ENCODE measurements around the gene ZNF862.
"Not testable (repeated sequence)": the region's sequence is repeated elsewhere in the genome, so short reads cannot be mapped to it uniquely, and the experiment has no call there.

The ZNF862 gene

DNA sequence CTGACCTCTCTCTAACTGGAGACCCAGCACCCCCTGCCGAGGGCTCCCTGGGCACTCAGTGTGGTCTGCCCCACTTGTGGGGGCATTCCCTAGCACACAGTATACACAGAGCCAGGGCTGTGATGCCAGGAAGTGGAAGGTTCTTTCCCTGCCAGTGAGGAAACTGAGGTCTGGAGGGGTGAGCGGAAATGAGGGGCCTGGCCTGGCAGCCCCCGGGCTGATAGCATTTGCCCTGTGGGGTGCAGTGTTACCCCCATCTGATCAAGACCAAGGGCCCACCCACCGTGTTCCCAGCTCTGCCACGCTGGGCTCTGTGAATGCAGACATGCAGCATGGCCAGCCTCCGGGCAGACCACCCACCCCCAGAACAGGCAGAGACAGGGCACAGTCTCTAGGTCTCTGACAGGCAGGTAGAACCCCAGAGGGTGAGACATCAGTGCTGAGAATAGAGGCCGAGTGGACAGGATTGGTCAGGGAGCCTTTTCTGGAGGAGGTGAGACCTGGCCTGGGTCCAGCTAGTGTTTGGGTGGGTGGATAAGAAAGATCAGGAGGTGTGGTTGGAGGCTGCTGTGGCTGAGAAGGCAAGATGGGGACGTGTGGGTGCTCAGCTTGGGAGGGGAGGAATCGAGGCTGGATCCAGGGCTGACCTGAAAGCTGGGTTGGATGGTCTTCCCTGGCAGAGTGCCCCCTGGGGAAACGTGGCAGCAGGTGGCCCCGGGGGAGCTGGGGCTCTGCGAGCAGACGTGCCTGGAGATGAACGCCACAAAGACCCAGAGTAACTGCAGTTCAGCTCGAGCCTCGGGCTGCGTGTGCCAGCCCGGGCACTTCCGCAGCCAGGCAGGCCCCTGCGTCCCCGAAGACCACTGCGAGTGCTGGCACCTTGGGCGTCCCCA, 10.8 kb upstream of the ZNF862 start:
- H3K27me3 ChIP-seq (ENCODE audit: insufficient read depth, low read length) = no peaks in the 10 kb centered on the region; the same call in 1 of the 2 replicates
- H3K4me1 ChIP-seq (ENCODE audit: insufficient read depth, low read length) = no peaks in the 10 kb centered on the region
- H3K9me3 ChIP-seq (ENCODE audit: insufficient read depth, low read depth, low read length) = peaks cover 14% of the 10 kb centered on the region
- no peaks in the 10 kb centered on the region for H3K36me3 ChIP-seq (ENCODE audit: insufficient read depth, low read depth, low read length)
- H3K4me3 ChIP-seq (ENCODE audit: low read length) = no peak overlapping the region
- H3K9ac ChIP-seq (ENCODE audit: low read depth, low read length) = no peak overlapping the region
- no peak overlapping the region for H3K27ac ChIP-seq (ENCODE audit: low read length)

DNA sequence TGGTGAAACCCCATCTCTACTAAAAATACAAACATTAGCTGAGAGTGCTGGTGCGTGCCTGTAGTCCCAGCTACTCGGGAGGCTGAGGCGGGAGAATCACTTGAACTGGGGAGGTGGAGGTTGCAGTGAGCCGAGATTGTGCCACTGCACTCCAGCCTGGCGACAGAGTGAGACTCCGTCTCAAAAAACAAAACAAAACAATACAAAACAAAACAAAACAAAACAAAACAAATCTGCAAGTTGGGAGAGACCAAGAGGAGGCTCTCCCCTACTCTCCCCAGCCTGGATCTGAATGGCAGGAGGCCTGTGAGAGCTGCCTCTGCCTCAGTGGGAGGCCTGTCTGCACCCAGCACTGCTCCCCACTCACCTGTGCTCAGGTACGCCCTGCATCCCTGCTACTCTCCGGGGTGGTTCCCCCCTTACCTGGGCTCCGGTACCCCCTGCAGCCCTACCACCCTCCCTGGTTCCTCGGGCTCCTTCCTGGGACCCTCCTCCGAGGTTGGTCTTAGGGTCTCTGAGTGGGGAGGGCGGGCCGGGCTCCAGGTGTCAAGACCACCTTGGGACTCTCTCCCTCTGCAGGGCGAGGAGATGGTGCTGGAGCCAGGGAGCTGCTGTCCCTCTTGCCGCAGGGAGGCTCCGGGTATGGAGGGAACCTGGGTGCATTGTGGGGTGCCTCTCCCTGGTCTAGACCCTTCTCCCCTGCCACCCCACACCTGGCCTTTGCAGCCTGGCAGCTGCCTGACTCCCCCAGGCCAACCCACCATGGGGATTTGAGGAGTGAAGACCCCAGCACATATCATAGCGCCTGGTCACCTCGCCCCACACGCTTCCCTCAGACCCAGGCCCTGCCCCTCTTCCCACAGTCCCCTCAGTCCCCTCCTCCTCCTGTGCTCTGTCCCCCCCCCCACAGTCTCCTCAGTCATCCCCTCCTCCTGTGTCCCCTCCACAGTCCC, 9.5 kb upstream of the ZNF862 start:
- Histone ChIP-seq H3K27me3 (ENCODE audit: insufficient read depth, low read length) (no peaks in the 10 kb centered on the region; the same call in 1 of the 2 replicates), H3K27ac (ENCODE audit: low read length) (no peak overlapping the region), H3K36me3 (ENCODE audit: insufficient read depth, low read depth, low read length) (no peaks in the 10 kb centered on the region), H3K4me1 (ENCODE audit: insufficient read depth, low read length) (no peaks in the 10 kb centered on the region), H3K4me3 (ENCODE audit: low read length) (no peak overlapping the region), H3K9me3 (ENCODE audit: insufficient read depth, low read depth, low read length) (peaks cover 8% of the 10 kb centered on the region; the same call in 1 of the 2 replicates), H3K9ac (ENCODE audit: low read depth, low read length) (no peak overlapping the region)

DNA sequence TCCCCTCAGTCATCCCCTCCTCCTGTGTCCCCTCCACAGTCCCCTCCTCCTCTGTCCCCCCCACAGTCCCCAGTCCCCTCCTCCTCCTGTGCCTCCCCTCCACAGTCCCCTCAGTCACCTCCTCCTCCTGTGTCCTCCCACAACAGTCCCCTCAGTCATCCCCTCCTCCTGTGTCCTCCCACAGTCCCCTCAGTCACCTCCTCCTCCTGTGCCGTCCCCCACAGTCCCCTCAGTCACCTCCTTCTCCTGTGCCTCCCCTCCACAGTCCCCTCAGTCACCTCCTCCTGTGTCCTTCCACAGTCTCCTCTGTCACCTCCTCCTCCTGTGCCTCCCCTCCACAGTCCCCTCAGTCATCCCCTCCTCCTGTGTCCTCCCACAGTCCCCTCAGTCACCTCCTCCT, 7.6 kb upstream of the ZNF862 start:
- H3K27ac ChIP-seq (ENCODE audit: low read length); H3K27me3 ChIP-seq (ENCODE audit: insufficient read depth, low read length); H3K36me3 ChIP-seq (ENCODE audit: insufficient read depth, low read depth, low read length); H3K9me3 ChIP-seq (ENCODE audit: insufficient read depth, low read depth, low read length); H3K4me1 ChIP-seq (ENCODE audit: insufficient read depth, low read length); H3K9ac ChIP-seq (ENCODE audit: low read depth, low read length); H3K4me3 ChIP-seq (ENCODE audit: low read length): not testable (repeated sequence)

DNA sequence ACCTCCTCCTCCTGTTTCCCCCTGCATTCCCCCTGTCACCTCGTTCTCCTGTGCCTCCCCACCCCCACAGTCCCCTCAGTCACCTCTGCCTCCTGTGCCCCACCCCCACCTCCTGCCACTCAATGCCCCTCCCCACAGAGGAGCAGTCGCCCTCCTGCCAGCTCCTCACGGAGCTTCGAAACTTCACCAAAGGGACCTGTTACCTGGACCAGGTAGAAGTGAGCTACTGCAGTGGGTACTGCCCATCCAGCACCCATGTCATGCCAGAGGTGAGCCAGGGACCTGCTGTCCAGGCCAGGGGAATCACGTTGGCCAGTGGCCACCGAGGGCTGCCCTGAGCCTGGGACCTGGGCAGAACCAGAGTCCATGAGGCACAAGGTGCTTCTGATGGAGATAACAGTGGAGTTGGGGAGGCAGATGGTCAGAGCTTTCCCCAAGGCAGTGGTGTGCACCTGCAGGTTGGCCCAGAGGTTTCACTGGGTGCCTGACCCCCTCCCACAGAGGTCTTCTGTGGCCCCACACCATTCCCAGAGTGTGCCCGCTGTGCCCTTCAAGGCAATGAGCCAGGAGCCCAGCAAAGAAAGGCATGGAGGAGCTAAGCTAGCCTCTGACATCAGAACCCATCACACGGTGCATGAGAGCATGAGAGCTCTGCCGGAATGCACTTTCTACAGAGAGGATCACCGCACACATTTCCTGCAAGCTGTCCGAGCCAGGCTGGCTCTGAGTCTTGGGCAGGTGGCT, 7.0 kb upstream of the ZNF862 start:
- no peak overlapping the region for H3K9ac ChIP-seq (ENCODE audit: low read depth, low read length)
- peaks cover 10% of the 10 kb centered on the region; the same call in 1 of the 2 replicates for H3K27me3 ChIP-seq (ENCODE audit: insufficient read depth, low read length)
- H3K4me3 ChIP-seq (ENCODE audit: low read length) = no peak overlapping the region
- H3K4me1 ChIP-seq (ENCODE audit: insufficient read depth, low read length) = no peaks in the 10 kb centered on the region
- no peak overlapping the region for H3K27ac ChIP-seq (ENCODE audit: low read length)
- no peaks in the 10 kb centered on the region for H3K36me3 ChIP-seq (ENCODE audit: insufficient read depth, low read depth, low read length)
- no peaks in the 10 kb centered on the region for H3K9me3 ChIP-seq (ENCODE audit: insufficient read depth, low read depth, low read length)

DNA sequence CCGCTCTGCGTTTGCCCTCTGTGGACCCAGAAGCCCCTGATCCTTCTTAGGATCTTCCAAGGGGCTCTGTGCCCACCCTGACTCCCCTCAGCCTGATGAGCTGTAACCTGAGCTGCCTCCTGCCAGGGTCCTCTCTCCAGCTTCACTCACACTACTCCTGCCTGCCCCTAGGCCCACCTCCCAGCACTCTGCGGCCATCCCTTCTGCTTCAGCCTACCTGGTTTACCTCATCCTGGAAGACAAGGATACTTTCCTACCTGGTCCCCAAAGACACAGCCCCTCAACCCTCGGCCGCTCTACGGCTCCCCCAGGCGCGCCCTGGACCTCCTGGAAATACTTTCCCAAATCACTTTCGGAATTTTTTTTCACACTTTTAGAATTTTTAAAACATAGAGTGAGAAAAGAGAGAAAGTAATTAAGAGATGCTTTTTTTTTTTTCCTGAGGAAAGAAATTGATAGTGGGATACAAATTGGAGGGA, 6.4 kb upstream of the ZNF862 start:
- Histone ChIP-seq H3K4me1 (ENCODE audit: insufficient read depth, low read length) (no peaks in the 10 kb centered on the region), H3K9ac (ENCODE audit: low read depth, low read length) (no peak overlapping the region), H3K4me3 (ENCODE audit: low read length) (no peak overlapping the region), H3K9me3 (ENCODE audit: insufficient read depth, low read depth, low read length) (no peaks in the 10 kb centered on the region), H3K36me3 (ENCODE audit: insufficient read depth, low read depth, low read length) (no peaks in the 10 kb centered on the region), H3K27me3 (ENCODE audit: insufficient read depth, low read length) (peaks cover 11% of the 10 kb centered on the region; the same call in 1 of the 2 replicates), H3K27ac (ENCODE audit: low read length) (no peak overlapping the region)

DNA sequence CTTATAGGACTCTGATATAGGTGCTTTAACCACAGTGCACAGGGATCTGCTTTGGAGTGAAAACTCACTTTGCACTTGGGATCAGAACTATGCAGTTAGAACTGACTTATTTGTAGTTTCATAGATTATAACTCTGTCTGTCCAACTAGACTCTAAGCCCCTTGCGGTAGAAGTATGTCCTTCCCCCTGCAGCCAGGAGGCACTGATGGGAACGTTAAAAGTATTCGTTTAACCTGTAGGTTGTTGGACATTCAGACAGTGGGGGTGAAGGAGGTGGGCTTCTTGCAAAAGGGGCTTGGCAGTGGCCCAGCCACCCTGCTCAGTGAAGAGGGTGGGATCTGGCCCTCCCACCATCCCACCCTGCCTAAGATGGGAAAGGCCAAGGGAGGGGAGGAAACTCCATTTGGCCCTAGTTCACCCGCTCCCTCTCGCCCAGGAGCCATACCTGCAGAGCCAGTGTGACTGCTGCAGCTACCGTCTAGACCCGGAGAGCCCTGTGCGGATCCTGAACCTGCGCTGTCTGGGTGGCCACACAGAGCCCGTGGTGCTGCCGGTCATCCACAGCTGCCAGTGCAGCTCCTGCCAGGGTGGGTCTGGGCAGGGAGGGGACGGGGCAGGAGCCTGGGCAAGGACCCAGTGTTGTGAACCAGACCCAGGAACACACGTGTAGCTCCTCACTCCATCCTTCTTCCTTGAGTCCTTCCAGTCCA, 5.7 kb upstream of the ZNF862 start:
- no peak overlapping the region for H3K9ac ChIP-seq (ENCODE audit: low read depth, low read length)

DNA sequence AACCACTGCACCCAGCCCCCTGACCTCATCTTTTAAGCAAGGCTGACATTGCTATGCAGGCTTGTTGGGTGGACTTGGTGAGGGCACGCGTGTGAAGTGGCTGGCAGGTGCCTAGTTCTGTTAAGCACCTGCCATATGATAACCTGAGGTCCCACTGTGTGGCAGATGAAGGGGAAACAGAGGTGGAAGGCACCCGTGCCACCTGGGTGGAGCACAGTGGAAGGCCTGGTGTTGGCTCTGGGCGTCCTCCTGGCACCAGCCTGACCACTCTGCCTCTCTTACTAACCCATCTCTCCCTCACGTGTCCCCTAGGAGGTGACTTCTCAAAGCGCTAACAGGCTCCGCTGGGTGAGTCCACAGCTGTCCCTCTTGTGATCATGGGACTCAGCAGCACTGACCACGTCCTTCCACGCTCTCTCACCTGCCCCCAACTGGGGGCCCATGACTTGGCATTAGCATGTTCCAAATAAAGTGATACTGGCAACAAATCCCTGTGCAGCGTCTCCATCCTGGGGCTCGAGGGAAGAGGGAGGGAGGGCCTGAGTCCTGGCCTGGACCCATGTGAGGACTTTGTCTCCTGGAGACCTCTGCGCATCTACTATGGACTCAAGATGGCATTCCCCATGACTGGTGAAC, 4.6 kb upstream of the ZNF862 start:
- Histone ChIP-seq H3K36me3 (ENCODE audit: insufficient read depth, low read depth, low read length) (no peaks in the 10 kb centered on the region), H3K4me3 (ENCODE audit: low read length) (no peak overlapping the region), H3K27me3 (ENCODE audit: insufficient read depth, low read length) (peaks cover 11% of the 10 kb centered on the region; the same call in 1 of the 2 replicates), H3K4me1 (ENCODE audit: insufficient read depth, low read length) (no peaks in the 10 kb centered on the region; the same call in 1 of the 2 replicates), H3K9ac (ENCODE audit: low read depth, low read length) (no peak overlapping the region), H3K27ac (ENCODE audit: low read length) (no peak overlapping the region), H3K9me3 (ENCODE audit: insufficient read depth, low read depth, low read length) (no peaks in the 10 kb centered on the region)

More for the DNA sequence above, 5.7 kb upstream of the ZNF862 start:
- H3K9me3 ChIP-seq (ENCODE audit: insufficient read depth, low read depth, low read length) = no peaks in the 10 kb centered on the region
- no peak overlapping the region for H3K27ac ChIP-seq (ENCODE audit: low read length)
- H3K27me3 ChIP-seq (ENCODE audit: insufficient read depth, low read length) = peaks cover 11% of the 10 kb centered on the region; the same call in 1 of the 2 replicates
- no peaks in the 10 kb centered on the region for H3K4me1 ChIP-seq (ENCODE audit: insufficient read depth, low read length)
- H3K4me3 ChIP-seq (ENCODE audit: low read length) = no peak overlapping the region
- H3K36me3 ChIP-seq (ENCODE audit: insufficient read depth, low read depth, low read length) = no peaks in the 10 kb centered on the region

DNA sequence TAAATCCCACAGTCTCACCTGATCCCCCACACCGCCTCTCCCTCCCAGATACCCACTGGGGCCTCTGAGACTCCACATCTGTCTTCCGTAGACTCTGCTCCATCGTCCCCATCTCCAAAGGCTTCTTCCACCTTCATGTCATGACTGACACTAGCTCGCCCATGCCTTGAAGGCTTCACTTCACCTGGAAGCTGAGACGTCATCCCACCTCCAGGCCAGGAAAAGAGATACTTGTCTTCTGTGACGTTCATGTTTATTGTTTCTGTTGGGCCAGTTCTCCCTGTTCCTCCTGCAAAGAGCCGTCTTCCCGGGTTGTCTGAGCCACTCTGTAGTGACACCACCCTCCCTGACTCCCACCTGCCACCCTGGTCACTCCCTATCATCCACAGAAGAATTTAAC, 3.6 kb upstream of the ZNF862 start:
- H3K4me3 ChIP-seq (ENCODE audit: low read length) = no peak overlapping the region
- H3K9me3 ChIP-seq (ENCODE audit: insufficient read depth, low read depth, low read length) = no peaks in the 10 kb centered on the region
- H3K9ac ChIP-seq (ENCODE audit: low read depth, low read length) = no peak overlapping the region
- H3K4me1 ChIP-seq (ENCODE audit: insufficient read depth, low read length) = no peaks in the 10 kb centered on the region; the same call in 1 of the 2 replicates
- H3K36me3 ChIP-seq (ENCODE audit: insufficient read depth, low read depth, low read length) = no peaks in the 10 kb centered on the region
- H3K27ac ChIP-seq (ENCODE audit: low read length) = no peak overlapping the region
- peaks cover 17% of the 10 kb centered on the region for H3K27me3 ChIP-seq (ENCODE audit: insufficient read depth, low read length)

DNA sequence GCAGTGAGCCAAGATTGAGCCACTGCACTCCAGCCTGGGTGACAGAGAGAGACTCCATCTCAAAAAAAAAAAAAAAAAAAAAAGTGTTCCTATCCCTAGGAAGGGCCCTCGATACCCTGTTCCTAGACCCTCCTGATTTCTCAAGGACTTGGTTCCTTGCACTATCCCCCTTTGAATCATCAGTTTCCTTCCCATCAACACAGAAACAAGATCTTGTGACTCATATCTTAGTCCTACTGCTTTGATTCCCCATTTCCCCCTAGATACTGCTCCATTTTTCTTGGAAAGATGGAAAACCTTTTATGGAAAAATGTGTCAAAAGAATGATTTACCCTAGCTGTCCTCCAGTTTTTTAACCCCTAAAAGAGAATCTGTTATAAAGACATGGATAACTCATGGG, 1.7 kb upstream of the ZNF862 start:
- Histone ChIP-seq H3K9me3 (ENCODE audit: insufficient read depth, low read depth, low read length) (no peaks in the 10 kb centered on the region), H3K27ac (ENCODE audit: low read length) (no peak overlapping the region), H3K9ac (ENCODE audit: low read depth, low read length) (no peak overlapping the region), H3K36me3 (ENCODE audit: insufficient read depth, low read depth, low read length) (no peaks in the 10 kb centered on the region), H3K4me1 (ENCODE audit: insufficient read depth, low read length) (no peaks in the 10 kb centered on the region; the same call in 1 of the 2 replicates), H3K27me3 (ENCODE audit: insufficient read depth, low read length) (peaks cover 20% of the 10 kb centered on the region), H3K4me3 (ENCODE audit: low read length) (no peak overlapping the region)

- no peak overlapping the region for H3K27ac ChIP-seq (ENCODE audit: low read length)
- no peak overlapping the region for H3K9ac ChIP-seq (ENCODE audit: low read depth, low read length)
- no peak overlapping the region for H3K4me3 ChIP-seq (ENCODE audit: low read length)
- peaks cover 28% of the 10 kb centered on the region for H3K27me3 ChIP-seq (ENCODE audit: insufficient read depth, low read length)
- no peaks in the 10 kb centered on the region; the same call in 1 of the 2 replicates for H3K4me1 ChIP-seq (ENCODE audit: insufficient read depth, low read length)
- no peaks in the 10 kb centered on the region for H3K9me3 ChIP-seq (ENCODE audit: insufficient read depth, low read depth, low read length)
- no peaks in the 10 kb centered on the region for H3K36me3 ChIP-seq (ENCODE audit: insufficient read depth, low read depth, low read length)
Observed at GRCh38 chr7:149837564-149838223, 481 bp upstream of the ZNF862 start.
